Peyer's patch (tissue), 4 donors: ENCODE data around the gene PINK1.
"Not testable (repeated sequence)": the region's sequence is repeated elsewhere in the genome, so short reads cannot be mapped to it uniquely, and the experiment has no call there.

Source experiments
- POLR2A ChIP-seq, 2 donors: fragments of 450-650 bp; IDR thresholded peaks; one replicate each; pipeline ENCODE4 v1.5.1; 2017; ENCODE audit warnings: antibody characterized with exemption in 2 of 2, mild to moderate bottlenecking in 2 of 2, moderate library complexity in 2 of 2
- TF ChIP-seq, protein P1 (sequence below), 6 experiments: fragments of 450-650 bp in 4 of 6; fragments of 200-600 bp in 2 of 6; sonication (generic) in 1 of 6; IDR thresholded peaks; one replicate each; pipeline ENCODE4 v1.5.1; 2017 to 2019; ENCODE audit warnings: antibody characterized with exemption in 6 of 6, mild to moderate bottlenecking in 3 of 6, moderate library complexity in 1 of 6

GRCh38 chr1:20673626-20674025, 40.4 kb downstream of the PINK1 start:
- not testable (repeated sequence) for TF ChIP-seq POLR2A (IDR thresholded peaks at IDR 0.05)
- TF ChIP-seq, protein P1, sequence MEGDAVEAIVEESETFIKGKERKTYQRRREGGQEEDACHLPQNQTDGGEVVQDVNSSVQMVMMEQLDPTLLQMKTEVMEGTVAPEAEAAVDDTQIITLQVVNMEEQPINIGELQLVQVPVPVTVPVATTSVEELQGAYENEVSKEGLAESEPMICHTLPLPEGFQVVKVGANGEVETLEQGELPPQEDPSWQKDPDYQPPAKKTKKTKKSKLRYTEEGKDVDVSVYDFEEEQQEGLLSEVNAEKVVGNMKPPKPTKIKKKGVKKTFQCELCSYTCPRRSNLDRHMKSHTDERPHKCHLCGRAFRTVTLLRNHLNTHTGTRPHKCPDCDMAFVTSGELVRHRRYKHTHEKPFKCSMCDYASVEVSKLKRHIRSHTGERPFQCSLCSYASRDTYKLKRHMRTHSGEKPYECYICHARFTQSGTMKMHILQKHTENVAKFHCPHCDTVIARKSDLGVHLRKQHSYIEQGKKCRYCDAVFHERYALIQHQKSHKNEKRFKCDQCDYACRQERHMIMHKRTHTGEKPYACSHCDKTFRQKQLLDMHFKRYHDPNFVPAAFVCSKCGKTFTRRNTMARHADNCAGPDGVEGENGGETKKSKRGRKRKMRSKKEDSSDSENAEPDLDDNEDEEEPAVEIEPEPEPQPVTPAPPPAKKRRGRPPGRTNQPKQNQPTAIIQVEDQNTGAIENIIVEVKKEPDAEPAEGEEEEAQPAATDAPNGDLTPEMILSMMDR (IDR thresholded peaks at IDR 0.05), result not testable (repeated sequence)
